SK-N-MC (cell line): ENCODE results near the gene MRFAP1.

ENCODE experiments used
- EZH2 ChIP-seq: fragments of 200-600 bp; sonication (generic); IDR thresholded peaks from one replicate; pipeline ENCODE4 v1.6.1; 2017; ENCODE audit warnings: antibody characterized with exemption
- POLR2AphosphoS5 ChIP-seq: IDR thresholded peaks from 2 replicates; pipeline ENCODE4 v1.6.1; 2012; ENCODE audit warnings: mild to moderate bottlenecking, low read depth, low read length, borderline replicate concordance

DNA sequence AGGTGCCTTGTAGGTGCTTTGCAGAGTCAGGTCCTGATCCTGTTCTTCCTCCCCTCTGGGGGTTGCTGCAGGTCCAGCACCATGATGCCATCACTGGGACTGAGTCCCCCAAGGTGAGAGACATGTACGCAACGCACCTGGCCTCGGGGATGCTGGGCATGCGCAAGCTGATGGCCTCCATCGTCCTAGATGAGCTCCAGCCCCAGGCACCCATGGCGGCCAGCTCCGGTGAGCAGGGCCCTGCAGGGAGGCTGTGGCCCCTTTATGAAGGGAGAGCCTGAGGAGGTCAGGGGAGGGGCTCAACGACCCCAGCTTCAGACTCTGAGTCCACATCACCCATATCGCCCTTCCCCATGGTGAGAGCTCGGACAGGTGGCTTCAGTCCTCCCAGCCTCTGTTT, 42.4 kb upstream of the MRFAP1 start:
- TF ChIP-seq POLR2AphosphoS5 (no peak), EZH2 (no peak)
